ENCODE results near the gene SUPT3H.

SUPT3H gene

GRCh38 chr6:44785130-44785529 is 592.6 kb downstream of the SUPT3H start:
- DNase-seq (ENCODE audit: low read depth), result no peak

GRCh38 chr6:44784195-44784594 is 593.5 kb downstream of the SUPT3H start:
- DNase-seq (ENCODE audit: low read depth), result no peak

GRCh38 chr6:44782892-44783291 is 594.8 kb downstream of the SUPT3H start:
- DNase-seq (ENCODE audit: low read depth), result no peak

DNA sequence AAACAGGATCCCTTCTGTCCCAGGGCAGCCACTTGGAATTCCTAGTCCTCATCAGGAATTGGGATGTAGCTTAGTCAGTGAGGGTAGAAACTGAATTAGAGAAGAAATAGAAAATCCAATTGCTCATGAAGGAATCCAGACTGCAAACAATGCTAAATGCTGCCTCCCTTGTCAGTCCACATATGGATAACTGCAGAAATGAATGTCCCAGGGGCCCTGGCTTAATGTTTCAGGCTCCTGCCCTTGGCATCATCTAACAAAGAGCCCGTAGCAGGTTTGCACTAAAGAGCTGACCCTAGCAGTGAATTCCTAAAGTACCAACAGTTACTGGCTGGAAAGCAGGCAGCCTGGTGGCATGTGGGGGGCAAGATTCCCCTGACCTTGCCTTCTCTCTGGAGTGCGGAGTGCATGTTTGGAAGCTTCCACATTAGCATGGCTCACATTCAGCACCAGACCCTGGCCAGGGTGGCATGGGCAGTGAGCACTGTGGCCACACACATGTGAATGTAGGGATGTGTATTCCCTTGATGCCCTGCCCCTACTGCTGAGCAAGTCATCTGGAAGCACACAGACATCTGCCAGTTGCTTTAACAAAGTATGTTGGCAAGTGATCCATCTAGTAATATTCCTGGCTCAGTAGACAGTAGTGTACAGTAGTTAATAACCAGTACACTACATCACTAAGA is 595.7 kb downstream of the SUPT3H start:
- DNase-seq (ENCODE audit: low read depth), result no peak

GRCh38 chr6:44780161-44780560 is 597.6 kb downstream of the SUPT3H start:
- DNase-seq (ENCODE audit: low read depth), result no peak

DNA sequence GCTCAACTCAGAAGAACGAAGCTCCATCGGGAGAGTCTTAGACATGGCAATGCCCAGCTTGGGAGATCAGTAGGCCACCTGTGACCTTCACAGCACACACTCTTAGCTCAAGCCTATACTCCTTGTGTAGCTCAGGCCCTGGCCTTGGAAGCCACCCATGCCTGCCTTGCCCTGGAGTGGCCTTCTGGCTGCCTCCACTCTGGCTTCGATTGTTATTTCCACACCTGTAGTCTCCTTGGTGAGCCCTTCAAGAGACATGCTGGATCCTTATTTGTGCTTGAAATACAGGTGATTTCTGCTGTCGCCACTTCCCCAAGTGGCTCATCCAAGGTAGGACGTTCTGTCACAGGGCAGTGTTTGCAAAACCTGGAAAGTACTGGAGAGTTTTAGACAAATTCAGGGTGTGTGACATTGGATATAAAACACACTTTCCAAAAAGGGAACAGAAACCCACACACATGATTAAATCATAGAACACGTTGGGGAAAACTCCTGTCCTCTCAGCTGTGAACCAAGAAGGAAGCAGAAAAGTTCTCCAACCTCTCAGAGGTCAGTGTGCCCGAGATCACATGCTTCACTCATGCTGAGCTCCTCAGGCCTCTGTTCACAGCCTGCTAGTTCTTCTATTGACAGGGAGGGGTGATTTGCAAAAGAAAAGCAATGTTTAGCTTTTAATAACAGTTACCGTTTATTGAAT is 598.5 kb downstream of the SUPT3H start:
- DNase-seq (ENCODE audit: low read depth), result no peak
